Uterus (tissue), 4 donors: ENCODE results near the gene C2orf15. TPM values are rescaled to one million over a fixed set of nuclear protein-coding genes. Genes with fewer than 3 reads are reported as not detected.

Experiments used
- DNase-seq, 2 donors: peaks; one replicate each; pipeline ENCODE4 v3.0.0-alpha.2; 2019 to 2020
- H3K27ac ChIP-seq, 2 donors: fragments of 200-600 bp; sonication (generic); 1 replicate in 1 of 2; 2 replicates in 1 of 2; pipeline ENCODE4 v1.5.1; 2016 to 2018
- H3K27me3 ChIP-seq, 2 donors: fragments of 200-600 bp; sonication (generic); one replicate each; pipeline ENCODE4 v1.5.1; 2018 to 2019; ENCODE audit warnings: control low read depth in 1 of 2
- H3K36me3 ChIP-seq, 2 donors: fragments of 200-600 bp; sonication (generic); one replicate each; pipeline ENCODE4 v1.5.1; 2019; ENCODE audit warnings: control low read depth in 1 of 2
- H3K4me1 ChIP-seq, 2 donors: fragments of 200-600 bp; sonication (generic); one replicate each; pipeline ENCODE4 v1.5.1; 2018 to 2019; ENCODE audit warnings: control low read depth in 1 of 2
- H3K4me3 ChIP-seq, 2 donors: fragments of 200-600 bp; sonication (generic); 1 replicate in 1 of 2; 2 replicates in 1 of 2; pipeline ENCODE4 v1.5.1; 2018 to 2019; ENCODE audit warnings: mild to moderate bottlenecking in 1 of 2
- H3K9me3 ChIP-seq, 2 donors: fragments of 200-600 bp; sonication (generic); one replicate each; pipeline ENCODE4 v1.5.1; 2019; ENCODE audit warnings: control low read depth in 1 of 2
- CTCF ChIP-seq, 4 experiments: fragments of 200-600 bp in 2 of 4; fragments of 450-650 bp in 2 of 4; sonication (generic) in 2 of 4; IDR thresholded peaks; one replicate each; pipeline ENCODE4 v1.5.1; 2016 to 2019; ENCODE audit warnings: antibody characterized with exemption in 4 of 4, mild to moderate bottlenecking in 2 of 4, moderate library complexity in 1 of 4
- POLR2A ChIP-seq, 2 donors: fragments of 450-650 bp; IDR thresholded peaks; one replicate each; pipeline ENCODE4 v1.6.1; 2016; ENCODE audit warnings: antibody characterized with exemption in 2 of 2, mild to moderate bottlenecking in 1 of 2, moderate library complexity in 1 of 2
- intact Hi-C: fragments of 100-400 bp; cut with DNase I; formaldehyde crosslinking; loops from one replicate; pipeline ENCODE4 v1.15.1; 2023; ENCODE audit warnings: low total_unique reads
- total RNA-seq, 4 donors: library from RNA; depleted of rRNA in 3 of 4; stranded (reverse); fragments of >200 nt in 3 of 4; gene quantifications; one replicate each; pipeline versions ENCODE4 v1.1.0 to v1.2.4, GENCODE V29; 2014 to 2023
- donor health status: DM: yes; HTN: yes; CAD: no.

The C2orf15 gene
- total RNA-seq, 4 donors from 2014 or later = 1.6 to 2.8 TPM; not detected in 2

GRCh38 chr2:99154643-99155536 lies 13.4 kb downstream of the C2orf15 start, which contains the start of the genes LIPT1 and TSGA10:
Gene LIPT1, plus strand, starts transcription at chr2:99154967. Its CDS starts 6,991 bp downstream, at chr2:99161958.
Gene TSGA10, minus strand, starts transcription at chr2:99154942. Its CDS starts 45,503 bp downstream, at chr2:99109439.
- TF ChIP-seq CTCF (IDR thresholded peaks at IDR 0.05) (peak in 1 of 4 experiments; percentile 5), POLR2A (IDR thresholded peaks at IDR 0.05) (peak; percentile 74 to 91)
- Histone ChIP-seq H3K9me3 (no peaks in the 10 kb centered on the region), H3K36me3 (no peaks in the 10 kb centered on the region), H3K4me3 (peak within 1 kb of the TSS; percentile 58 to 80), H3K27ac (peak within 1 kb of the TSS; percentile 88 to 93), H3K4me1 (no peaks in the 10 kb centered on the region), H3K27me3 (no peaks in the 10 kb centered on the region)
- intact Hi-C loops = no loop called here
- peak; percentile 93 to 94 for DNase-seq

- no peaks in the 10 kb centered on the region for H3K4me1 ChIP-seq
- no peak for DNase-seq
- no peak overlapping the region for H3K27ac ChIP-seq
- TF ChIP-seq CTCF (IDR thresholded peaks at IDR 0.05) = no peak
- no peak for TF ChIP-seq POLR2A (IDR thresholded peaks at IDR 0.05)
- no peaks in the 10 kb centered on the region for H3K9me3 ChIP-seq
- H3K36me3 ChIP-seq = no peaks in the 10 kb centered on the region
- intact Hi-C loops = no loop called here
- H3K4me3 ChIP-seq = no peak overlapping the region
- H3K27me3 ChIP-seq = no peaks in the 10 kb centered on the region
Measured at GRCh38 chr2:99156891-99157290, 15.4 kb downstream of the C2orf15 start.

GRCh38 chr2:99158599-99158998 lies 17.1 kb downstream of the C2orf15 start:
- H3K27ac ChIP-seq = no peak overlapping the region
- DNase-seq = no peak
- no peaks in the 10 kb centered on the region for H3K9me3 ChIP-seq
- no peak overlapping the region for H3K4me3 ChIP-seq
- TF ChIP-seq POLR2A (IDR thresholded peaks at IDR 0.05) (no peak), CTCF (IDR thresholded peaks at IDR 0.05) (no peak)
- H3K36me3 ChIP-seq = no peaks in the 10 kb centered on the region
- H3K27me3 ChIP-seq = no peaks in the 10 kb centered on the region
- intact Hi-C loops = no loop called here
- H3K4me1 ChIP-seq = no peaks in the 10 kb centered on the region

DNA sequence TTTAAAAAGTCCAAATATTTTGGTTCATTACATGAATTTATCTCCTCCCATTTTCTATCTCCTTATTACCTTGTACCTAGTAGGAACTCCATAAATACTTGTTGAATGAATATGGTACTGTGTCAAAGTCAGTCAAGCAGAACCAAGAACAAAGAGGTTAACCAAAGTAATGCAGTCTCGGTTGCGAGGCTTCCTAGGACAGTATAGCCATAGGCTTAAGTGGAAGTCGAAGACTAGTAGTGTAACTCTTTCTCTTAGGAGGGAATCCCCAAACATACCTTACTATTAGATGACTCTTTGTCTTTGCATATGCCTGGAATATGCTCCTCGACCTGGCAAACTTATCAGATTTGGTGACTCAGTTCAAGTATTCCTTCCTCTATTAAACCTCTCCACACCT lies 18.1 kb downstream of the C2orf15 start:
- Histone ChIP-seq H3K9me3 (no peaks in the 10 kb centered on the region), H3K36me3 (no peaks in the 10 kb centered on the region), H3K4me3 (no peak overlapping the region), H3K27me3 (no peaks in the 10 kb centered on the region), H3K27ac (no peak overlapping the region), H3K4me1 (no peaks in the 10 kb centered on the region)
- no peak for DNase-seq
- TF ChIP-seq POLR2A (IDR thresholded peaks at IDR 0.05) = no peak
- TF ChIP-seq CTCF (IDR thresholded peaks at IDR 0.05) = no peak
- intact Hi-C loops = no loop called here

GRCh38 chr2:99166218-99166617 lies 24.7 kb downstream of the C2orf15 start:
- no peaks in the 10 kb centered on the region for H3K9me3 ChIP-seq
- intact Hi-C loops = no loop called here
- TF ChIP-seq POLR2A (IDR thresholded peaks at IDR 0.05) (no peak), CTCF (IDR thresholded peaks at IDR 0.05) (no peak)
- no peaks in the 10 kb centered on the region for H3K4me1 ChIP-seq
- peaks cover 0 to 2% of the 10 kb centered on the region in 2 donors for H3K36me3 ChIP-seq
- H3K4me3 ChIP-seq = no peak overlapping the region
- no peak overlapping the region for H3K27ac ChIP-seq
- DNase-seq = no peak
- no peaks in the 10 kb centered on the region for H3K27me3 ChIP-seq
